GM12878 (cell line): Measurements from ENCODE around the gene SPATA24. TPM values are rescaled to one million over a fixed set of nuclear protein-coding genes. Genes with fewer than 3 reads are reported as not detected.

ENCODE experiments used
- ETV6 ChIP-seq, 2 experiments: fragments of 450-650 bp in 1 of 2; IDR thresholded peaks in 1 of 2; conservative IDR thresholded peaks in 1 of 2; 2 replicates each; pipeline ENCODE4 v1.6.1; 2014; ENCODE audit warnings: antibody characterized with exemption in 1 of 2, borderline replicate concordance in 1 of 2, low read depth in 1 of 2, mild to moderate bottlenecking in 1 of 2, moderate library complexity in 1 of 2
- EZH2 ChIP-seq: IDR thresholded peaks from 2 replicates; pipeline ENCODE4 v1.6.1; 2012; ENCODE audit warnings: low read depth, mild to moderate bottlenecking, control low read depth, inconsistent platforms, low read length, borderline replicate concordance; ENCODE audit not compliant: control insufficient read depth
- HDGF ChIP-seq: fragments of 450-650 bp; IDR thresholded peaks from 2 replicates; pipeline ENCODE4 v1.6.1; 2016; ENCODE audit warnings: antibody characterized with exemption
- NR2C2 ChIP-seq: IDR thresholded peaks from 2 replicates; pipeline ENCODE4 v1.6.1; 2011; ENCODE audit warnings: borderline replicate concordance, low read depth; ENCODE audit not compliant: control insufficient read depth, insufficient read length
- POLR2A ChIP-seq: IDR thresholded peaks from 2 replicates; pipeline ENCODE4 v1.6.1; 2011; ENCODE audit warnings: low read depth, mild to moderate bottlenecking, low read length
- RUNX3 ChIP-seq: IDR thresholded peaks from 2 replicates; pipeline ENCODE4 v1.6.1; 2012; ENCODE audit warnings: low read length, inconsistent platforms
- SPI1 ChIP-seq: IDR thresholded peaks from 2 replicates; pipeline ENCODE4 v1.6.1; 2011; ENCODE audit warnings: low read depth, mild to moderate bottlenecking, low read length, moderate library complexity, borderline replicate concordance; ENCODE audit not compliant: insufficient read depth
- TCF12 ChIP-seq: IDR thresholded peaks from 2 replicates; pipeline ENCODE4 v1.6.1; 2011; ENCODE audit warnings: low read depth, mild to moderate bottlenecking, low read length
- polyA plus RNA-seq, 11 experiments: library from polyadenylated mRNA; depleted of rRNA in 4 of 11; unstranded in 6 of 11; stranded (reverse) in 5 of 11; fragments of >200 nt; fragmentation: Nextera tagmentation in 4 of 11; fragmentation: Illumina TruSeq in 1 of 11; extraction: Ambion mirVana in 4 of 11; extraction: Trizol in 1 of 11; gene quantifications; 1 replicate in 1 of 11; 2 replicates in 10 of 11; pipeline versions ENCODE4 v1.2.1 to v1.2.3, GENCODE V29; 2011 to 2016; ENCODE audit warnings: inconsistent platforms in 2 of 11, missing spikeins in 2 of 11, low read depth in 1 of 11
- total RNA-seq, 4 experiments: library from RNA; depleted of rRNA in 3 of 4; stranded (reverse); fragments of >200 nt in 3 of 4; fragmentation: Illumina TruSeq in 1 of 4; extraction: Trizol in 1 of 4; gene quantifications; 2 replicates each; pipeline versions ENCODE4 v1.2.1 to v1.2.3, GENCODE V29; 2013 to 2021
- TF ChIP-seq, protein P1 (sequence below): IDR thresholded peaks from 2 replicates; pipeline ENCODE4 v1.6.1; 2011; ENCODE audit warnings: borderline replicate concordance, low read depth, mild to moderate bottlenecking, moderate library complexity, low read length; ENCODE audit not compliant: insufficient read depth, poor library complexity, severe bottlenecking
- TF ChIP-seq, protein P2 (sequence below): fragments of 450-650 bp; IDR thresholded peaks from 2 replicates; pipeline ENCODE4 v1.6.1; 2016; ENCODE audit warnings: mild to moderate bottlenecking
- TF ChIP-seq, protein P3 (sequence below): IDR thresholded peaks from 2 replicates; pipeline ENCODE4 v1.6.1; 2012; ENCODE audit warnings: low read length, inconsistent platforms
- TF ChIP-seq, protein P4 (sequence below): IDR thresholded peaks from 2 replicates; pipeline ENCODE4 v1.6.1; 2011; ENCODE audit warnings: low read depth, low read length, improper control_type of control experiment, borderline replicate concordance

SPATA24 gene
- total and polyA plus RNA-seq, 10 of the 15 experiments (the other 5 are each of a cell fraction or from before 2014, with no cell fraction given) = 4.1 to 9.8 (median 7.3) TPM

DNA sequence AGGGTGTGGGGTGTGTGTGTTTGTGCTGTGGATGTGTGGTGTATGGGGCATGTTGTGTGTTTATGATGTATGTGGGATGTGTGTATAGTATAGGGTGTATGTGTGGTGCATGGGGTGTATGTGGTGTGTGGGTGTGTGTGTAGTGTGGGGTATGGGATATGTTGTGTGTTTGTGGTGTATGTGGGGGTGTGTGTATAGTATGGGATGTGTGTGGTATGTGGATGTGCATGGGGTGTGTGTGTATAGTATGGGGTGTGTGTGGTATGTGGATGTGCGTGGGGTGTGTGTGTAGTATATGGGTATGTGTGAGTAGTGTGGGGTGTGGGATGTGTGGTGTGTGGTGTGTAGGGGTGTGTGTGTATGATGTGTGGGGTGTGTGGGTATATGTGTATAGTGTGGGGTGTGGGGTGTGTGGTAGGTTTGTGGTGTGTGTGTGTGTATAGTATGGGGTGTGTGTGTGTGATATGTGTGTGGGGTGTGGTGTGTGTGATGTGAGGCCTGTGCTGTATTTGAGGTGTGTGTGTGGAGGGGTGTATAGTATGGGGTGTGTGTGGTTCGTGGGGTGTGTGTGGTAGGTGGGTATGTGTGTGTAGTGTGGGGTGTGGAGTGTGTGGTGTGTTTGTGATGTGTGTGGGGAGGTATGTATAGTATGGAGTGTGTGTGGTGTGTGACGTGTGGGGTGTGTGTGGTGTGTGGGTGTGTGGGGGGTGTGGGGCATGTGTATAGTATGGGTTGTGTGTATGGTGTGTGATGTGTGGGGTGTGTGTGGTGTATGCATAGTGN lies 48.2 kb upstream of the SPATA24 start (continued):
- TF ChIP-seq EZH2 = no peak
- peak; percentile 12; the same call in 1 of the 2 replicates for TF ChIP-seq HDGF
- TF ChIP-seq, protein P1, sequence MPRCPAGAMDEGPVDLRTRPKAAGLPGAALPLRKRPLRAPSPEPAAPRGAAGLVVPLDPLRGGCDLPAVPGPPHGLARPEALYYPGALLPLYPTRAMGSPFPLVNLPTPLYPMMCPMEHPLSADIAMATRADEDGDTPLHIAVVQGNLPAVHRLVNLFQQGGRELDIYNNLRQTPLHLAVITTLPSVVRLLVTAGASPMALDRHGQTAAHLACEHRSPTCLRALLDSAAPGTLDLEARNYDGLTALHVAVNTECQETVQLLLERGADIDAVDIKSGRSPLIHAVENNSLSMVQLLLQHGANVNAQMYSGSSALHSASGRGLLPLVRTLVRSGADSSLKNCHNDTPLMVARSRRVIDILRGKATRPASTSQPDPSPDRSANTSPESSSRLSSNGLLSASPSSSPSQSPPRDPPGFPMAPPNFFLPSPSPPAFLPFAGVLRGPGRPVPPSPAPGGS = no peak
- peak; percentile 14 for TF ChIP-seq NR2C2
- TF ChIP-seq SPI1 = no peak
- no peak for TF ChIP-seq ETV6 (conservative IDR thresholded peaks at IDR 0.05 in 1 of 2, IDR thresholded peaks at IDR 0.05 in 1 of 2; ENCODE audit: borderline replicate concordance in 1 of 2, low read depth in 1 of 2)
- TF ChIP-seq RUNX3 = 0 out of 2 replicates have a peak, but pooled peaks have one; percentile 8
- TF ChIP-seq, protein P2, sequence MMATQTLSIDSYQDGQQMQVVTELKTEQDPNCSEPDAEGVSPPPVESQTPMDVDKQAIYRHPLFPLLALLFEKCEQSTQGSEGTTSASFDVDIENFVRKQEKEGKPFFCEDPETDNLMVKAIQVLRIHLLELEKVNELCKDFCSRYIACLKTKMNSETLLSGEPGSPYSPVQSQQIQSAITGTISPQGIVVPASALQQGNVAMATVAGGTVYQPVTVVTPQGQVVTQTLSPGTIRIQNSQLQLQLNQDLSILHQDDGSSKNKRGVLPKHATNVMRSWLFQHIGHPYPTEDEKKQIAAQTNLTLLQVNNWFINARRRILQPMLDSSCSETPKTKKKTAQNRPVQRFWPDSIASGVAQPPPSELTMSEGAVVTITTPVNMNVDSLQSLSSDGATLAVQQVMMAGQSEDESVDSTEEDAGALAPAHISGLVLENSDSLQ = no peak
- TF ChIP-seq, protein P3, sequence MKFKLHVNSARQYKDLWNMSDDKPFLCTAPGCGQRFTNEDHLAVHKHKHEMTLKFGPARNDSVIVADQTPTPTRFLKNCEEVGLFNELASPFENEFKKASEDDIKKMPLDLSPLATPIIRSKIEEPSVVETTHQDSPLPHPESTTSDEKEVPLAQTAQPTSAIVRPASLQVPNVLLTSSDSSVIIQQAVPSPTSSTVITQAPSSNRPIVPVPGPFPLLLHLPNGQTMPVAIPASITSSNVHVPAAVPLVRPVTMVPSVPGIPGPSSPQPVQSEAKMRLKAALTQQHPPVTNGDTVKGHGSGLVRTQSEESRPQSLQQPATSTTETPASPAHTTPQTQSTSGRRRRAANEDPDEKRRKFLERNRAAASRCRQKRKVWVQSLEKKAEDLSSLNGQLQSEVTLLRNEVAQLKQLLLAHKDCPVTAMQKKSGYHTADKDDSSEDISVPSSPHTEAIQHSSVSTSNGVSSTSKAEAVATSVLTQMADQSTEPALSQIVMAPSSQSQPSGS = no peak
- TF ChIP-seq POLR2A = no peak
- TF ChIP-seq, protein P4, sequence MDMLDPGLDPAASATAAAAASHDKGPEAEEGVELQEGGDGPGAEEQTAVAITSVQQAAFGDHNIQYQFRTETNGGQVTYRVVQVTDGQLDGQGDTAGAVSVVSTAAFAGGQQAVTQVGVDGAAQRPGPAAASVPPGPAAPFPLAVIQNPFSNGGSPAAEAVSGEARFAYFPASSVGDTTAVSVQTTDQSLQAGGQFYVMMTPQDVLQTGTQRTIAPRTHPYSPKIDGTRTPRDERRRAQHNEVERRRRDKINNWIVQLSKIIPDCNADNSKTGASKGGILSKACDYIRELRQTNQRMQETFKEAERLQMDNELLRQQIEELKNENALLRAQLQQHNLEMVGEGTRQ = no peak
- TF ChIP-seq TCF12 = no peak
